OCI-LY3 (cell line): Measurements from ENCODE around the gene ABCC3.
"Not testable (repeated sequence)": the region's sequence is repeated elsewhere in the genome, so short reads cannot be mapped to it uniquely, and the experiment has no call there.

ENCODE experiments used
- H2AFZ ChIP-seq: fragments of 200-600, 300-600 bp; shearing (Covaris generic); 2 replicates; pipeline ENCODE4 v1.6.0; 2014; ENCODE audit warnings: antibody characterized with exemption, low read depth, low read length
- H3K27ac ChIP-seq: fragments of 200-600, 300-600 bp; sonication (generic); 2 replicates; pipeline ENCODE4 v1.5.1; 2014; ENCODE audit warnings: mild to moderate bottlenecking, low read length, moderate library complexity, mixed read lengths
- H3K27me3 ChIP-seq: fragments of 200-600, 300-600 bp; sonication (generic); 2 replicates; pipeline ENCODE4 v1.6.1; 2014; ENCODE audit warnings: low read depth, low read length, mixed read lengths
- H3K36me3 ChIP-seq: fragments of 200-600, 300-600 bp; sonication (generic); replicated peaks from 2 replicates; pipeline ENCODE3; 2014; ENCODE audit warnings: low read depth, low read length, mixed read lengths
- H3K4me1 ChIP-seq: fragments of 300-600, 200-600 bp; sonication (generic); 2 replicates; pipeline ENCODE4 v1.6.1; 2014; ENCODE audit warnings: low read length, mixed read lengths
- H3K4me2 ChIP-seq: fragments of 200-600, 300-600 bp; sonication (generic); 2 replicates; pipeline ENCODE4 v1.6.1; 2014; ENCODE audit warnings: low read length, mixed read lengths
- H3K4me3 ChIP-seq: fragments of 300-600, 200-600 bp; sonication (generic); 2 replicates; pipeline ENCODE4 v1.5.1; 2014; ENCODE audit warnings: antibody characterized with exemption, mild to moderate bottlenecking, low read length, moderate library complexity
- H3K79me2 ChIP-seq: fragments of 300-600, 200-600 bp; shearing (Covaris generic); 2 replicates; pipeline ENCODE4 v1.6.1; 2014; ENCODE audit warnings: mild to moderate bottlenecking, low read length, mixed read lengths
- H3K9ac ChIP-seq: fragments of 300-600, 200-600 bp; shearing (Covaris generic); 2 replicates; pipeline ENCODE4 v1.6.0; 2014; ENCODE audit warnings: mild to moderate bottlenecking, low read length, moderate library complexity
- H3K9me3 ChIP-seq: fragments of 200-600, 300-600 bp; shearing (Covaris generic); 2 replicates; pipeline ENCODE4 v1.6.1; 2014; ENCODE audit warnings: low read length, mixed read lengths; ENCODE audit not compliant: insufficient read depth
- H4K20me1 ChIP-seq: fragments of 200-600, 300-600 bp; sonication (generic); 2 replicates; pipeline ENCODE4 v1.6.1; 2016; ENCODE audit warnings: low read length, mixed read lengths; ENCODE audit not compliant: insufficient read depth
- CTCF ChIP-seq: fragments of 200-600, 300-600 bp; sonication (generic); IDR thresholded peaks from 2 replicates; pipeline ENCODE4 v1.5.1; 2014; ENCODE audit warnings: antibody characterized with exemption, low read length, low read depth
- EZH2phosphoT487 ChIP-seq: fragments of 200-600 bp; shearing (Covaris generic); IDR thresholded peaks from 2 replicates; pipeline ENCODE4 v1.6.1; 2018; ENCODE audit warnings: antibody characterized with exemption, mixed run types, low read depth

The ABCC3 gene

GRCh38 chr17:50703162-50703561 lies 68.5 kb downstream of the ABCC3 start:
- H3K4me3 ChIP-seq: no peak overlapping the region
- no peak for TF ChIP-seq EZH2phosphoT487
- no peak for TF ChIP-seq CTCF
- no peaks in the 10 kb centered on the region for H4K20me1 ChIP-seq
- H3K9me3 ChIP-seq: no peaks in the 10 kb centered on the region
- H3K27ac ChIP-seq: no peak overlapping the region
- no peak overlapping the region for H3K9ac ChIP-seq
- no peak overlapping the region for H3K4me2 ChIP-seq
- no peaks in the 10 kb centered on the region for H3K27me3 ChIP-seq
- H2AFZ ChIP-seq: no peak overlapping the region
- peaks cover 75% of the 10 kb centered on the region for H3K79me2 ChIP-seq
- peaks cover 4% of the 10 kb centered on the region; the same call in 1 of the 2 replicates for H3K4me1 ChIP-seq
- H3K36me3 ChIP-seq: peaks cover 36% of the 10 kb centered on the region

GRCh38 chr17:50707289-50708049 lies 72.8 kb downstream of the ABCC3 start, which contains the start of gene ANKRD40:
Gene ANKRD40, minus strand, starts transcription at chr17:50707914. Its CDS starts 260 bp downstream, at chr17:50707654.
- Histone ChIP-seq H2AFZ (peak within 1 kb of the TSS; percentile 95), H3K79me2 (peaks cover 67% of the 10 kb centered on the region), H3K4me2 (peak within 1 kb of the TSS; percentile 96), H3K27me3 (no peaks in the 10 kb centered on the region), H3K9me3 (no peaks in the 10 kb centered on the region), H3K36me3 (peaks cover 11% of the 10 kb centered on the region), H3K9ac (peak within 1 kb of the TSS; percentile 99), H3K4me1 (peaks cover 20% of the 10 kb centered on the region), H3K4me3 (peak within 1 kb of the TSS; percentile 96), H4K20me1 (no peaks in the 10 kb centered on the region), H3K27ac (peak within 1 kb of the TSS; percentile 91)
- TF ChIP-seq EZH2phosphoT487 (no peak), CTCF (no peak)

- peak overlapping the region; percentile 96 for H3K4me3 ChIP-seq
- H3K9ac ChIP-seq: peak overlapping the region; percentile 99
- H3K9me3 ChIP-seq: no peaks in the 10 kb centered on the region
- H3K4me2 ChIP-seq: peak overlapping the region; percentile 96
- TF ChIP-seq CTCF: no peak
- TF ChIP-seq EZH2phosphoT487: no peak
- H3K36me3 ChIP-seq: peaks cover 7% of the 10 kb centered on the region
- H3K4me1 ChIP-seq: peaks cover 20% of the 10 kb centered on the region
- H2AFZ ChIP-seq: peak overlapping the region; percentile 95
- peak overlapping the region; percentile 91 for H3K27ac ChIP-seq
- no peaks in the 10 kb centered on the region for H3K27me3 ChIP-seq
- H3K79me2 ChIP-seq: peaks cover 59% of the 10 kb centered on the region
- no peaks in the 10 kb centered on the region for H4K20me1 ChIP-seq
These were observed 73.6 kb downstream of the ABCC3 start for GRCh38 chr17:50708050-50709000.

- H3K27ac ChIP-seq: peak overlapping the region; percentile 91
- H4K20me1 ChIP-seq, H3K9me3 ChIP-seq, H3K27me3 ChIP-seq, H3K36me3 ChIP-seq: not testable (repeated sequence)
- peak overlapping the region; percentile 96 for H3K4me2 ChIP-seq
- peak overlapping the region; percentile 96 for H3K4me3 ChIP-seq
- H2AFZ ChIP-seq: peak overlapping the region; percentile 95
- peaks cover 20% of the 10 kb centered on the region for H3K4me1 ChIP-seq
- peak overlapping the region; percentile 99 for H3K9ac ChIP-seq
- peaks cover 52% of the 10 kb centered on the region for H3K79me2 ChIP-seq
These were observed 74.4 kb downstream of the ABCC3 start for GRCh38 chr17:50709053-50709452.
